GM21515 (cell line): ENCODE measurements around the gene CST8.

Source experiments
- ATAC-seq: cut with Tn5 transposase; IDR thresholded peaks from one replicate; pipeline ENCODE4 v1.9.1; 2021; ENCODE audit not compliant: unreplicated experiment

CST8 gene

DNA sequence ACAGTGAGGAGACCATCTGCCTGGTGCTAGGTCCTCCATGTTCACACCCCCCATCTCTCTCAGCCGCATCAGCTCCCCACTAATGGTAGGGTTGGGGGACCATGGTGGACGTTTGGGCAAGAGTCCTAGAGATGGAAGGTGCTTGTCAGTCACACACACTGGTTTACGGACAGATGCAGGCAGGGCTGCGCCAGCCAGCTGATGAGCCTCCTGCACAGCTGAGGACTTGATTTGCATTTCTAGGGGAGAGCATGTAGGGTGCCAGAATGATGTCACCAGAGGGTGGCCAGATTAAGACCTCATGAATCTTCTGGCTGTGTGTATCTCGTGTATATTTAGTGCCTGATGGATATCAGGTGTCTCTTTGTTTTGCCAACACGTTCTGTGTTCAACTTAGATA, 28.6 kb downstream of the CST8 start:
- ATAC-seq: no peak

DNA sequence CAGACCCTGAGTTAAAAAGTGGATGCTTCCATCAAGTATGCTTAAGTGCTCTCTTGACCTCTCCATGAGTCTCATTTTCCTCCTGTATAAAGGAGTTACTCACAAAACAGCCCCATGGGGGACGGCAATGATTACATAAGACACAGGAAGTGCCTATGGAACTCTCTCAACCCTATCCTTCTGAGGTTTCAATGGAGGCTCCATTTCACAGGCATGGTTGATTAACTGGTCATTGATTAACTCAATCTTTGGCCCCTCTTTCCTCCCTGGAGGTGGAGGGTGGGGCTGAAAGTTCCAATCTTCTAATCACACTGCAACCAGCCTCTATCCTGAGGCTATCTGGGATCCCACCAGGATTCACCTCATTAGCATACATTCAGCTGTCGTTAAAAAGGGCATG, 29.3 kb downstream of the CST8 start:
- no peak for ATAC-seq

DNA sequence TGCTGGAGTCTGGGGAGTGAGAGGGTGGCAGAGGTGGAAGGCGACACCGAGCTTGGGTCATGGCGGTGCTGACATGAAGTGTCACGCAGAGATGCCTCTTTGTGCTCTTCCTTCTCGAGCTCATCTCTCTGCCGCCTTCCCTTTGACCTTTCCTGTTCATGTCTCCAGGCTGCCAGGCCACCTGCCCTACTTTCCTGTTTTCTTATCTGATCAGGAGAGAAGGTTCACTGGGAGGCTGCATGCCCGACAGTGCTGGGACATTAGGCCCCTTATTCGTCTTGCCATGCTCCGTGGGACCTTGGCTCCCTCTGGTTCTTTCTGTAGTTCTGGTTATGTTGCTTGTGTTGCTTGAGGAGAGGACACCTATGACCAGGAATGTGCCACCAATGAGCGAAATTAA, 33.2 kb downstream of the CST8 start:
- no peak for ATAC-seq

DNA sequence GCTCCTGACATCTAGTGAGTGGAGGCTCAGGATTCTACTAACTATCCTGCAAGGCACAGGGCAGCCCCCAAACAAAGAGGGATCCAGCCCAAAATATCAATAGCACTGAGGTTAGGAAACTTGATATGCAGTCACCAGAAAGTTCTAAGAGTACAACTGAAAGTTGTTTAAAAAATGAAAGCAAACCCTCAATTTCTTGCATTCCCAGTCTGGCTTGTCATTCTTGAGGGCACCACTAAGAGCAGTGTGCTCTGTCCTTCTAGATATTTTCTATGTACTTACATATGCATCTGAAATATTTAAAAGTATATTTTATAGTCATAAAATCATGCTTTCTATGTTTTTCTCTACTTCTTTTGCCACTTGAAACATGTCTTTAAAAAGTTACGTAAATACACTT, 35.9 kb downstream of the CST8 start:
- ATAC-seq: no peak

DNA sequence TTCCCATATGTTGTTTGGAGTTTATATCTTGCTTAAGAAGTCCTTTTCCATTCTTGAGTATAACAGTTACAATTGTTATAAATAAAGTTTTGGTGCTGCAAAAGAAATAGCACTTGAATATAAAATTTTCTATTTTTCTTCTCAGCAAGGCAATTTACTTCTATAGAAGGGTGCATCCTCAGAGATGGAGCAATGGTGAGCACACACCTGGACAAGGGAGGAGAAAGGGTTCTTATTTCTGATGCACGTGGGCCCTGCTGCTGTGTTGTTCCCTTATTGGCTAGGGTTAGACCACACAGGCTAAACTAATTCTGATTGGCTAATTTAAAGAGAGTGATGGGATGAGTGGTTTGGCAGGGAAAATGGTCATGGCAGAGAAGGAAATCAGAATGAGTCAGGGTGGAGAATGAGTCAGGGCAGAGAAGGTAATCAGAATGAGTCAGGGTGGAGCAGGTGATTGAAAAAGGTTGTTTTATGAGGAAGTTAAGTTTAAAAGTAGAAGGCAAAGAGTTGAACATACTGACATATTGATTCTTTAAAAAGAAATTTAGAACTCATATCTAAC, 38.0 kb downstream of the CST8 start:
- no peak for ATAC-seq

DNA sequence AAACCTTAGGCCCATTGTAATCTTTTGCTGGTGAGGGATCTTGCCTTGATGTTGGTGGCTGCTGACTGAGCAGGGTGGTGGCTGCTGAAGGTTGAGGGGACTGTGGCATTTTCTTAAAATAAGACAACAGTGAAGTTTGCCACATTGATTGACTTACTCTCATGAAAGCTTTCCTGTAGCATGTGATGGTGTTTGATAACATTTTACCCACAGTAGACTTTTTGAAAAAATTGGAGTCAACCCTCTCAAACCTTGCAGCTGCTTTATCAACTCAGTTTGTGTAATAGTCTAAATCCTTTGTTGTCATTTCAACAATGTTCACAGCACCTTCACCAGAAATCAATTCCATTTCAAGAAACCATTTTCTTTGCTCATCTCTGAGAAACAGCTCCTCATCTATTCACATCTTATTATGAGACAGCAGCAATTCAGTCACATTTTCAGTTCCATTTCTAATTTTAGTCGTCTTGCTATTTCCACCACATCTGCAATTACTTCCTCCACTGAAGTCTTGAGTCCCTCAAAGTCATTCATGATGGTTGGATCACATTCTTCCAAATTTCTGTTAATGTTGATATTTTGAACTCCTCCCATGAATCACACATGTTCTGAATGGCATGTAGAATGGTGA, 40.1 kb downstream of the CST8 start:
- ATAC-seq: no peak

DNA sequence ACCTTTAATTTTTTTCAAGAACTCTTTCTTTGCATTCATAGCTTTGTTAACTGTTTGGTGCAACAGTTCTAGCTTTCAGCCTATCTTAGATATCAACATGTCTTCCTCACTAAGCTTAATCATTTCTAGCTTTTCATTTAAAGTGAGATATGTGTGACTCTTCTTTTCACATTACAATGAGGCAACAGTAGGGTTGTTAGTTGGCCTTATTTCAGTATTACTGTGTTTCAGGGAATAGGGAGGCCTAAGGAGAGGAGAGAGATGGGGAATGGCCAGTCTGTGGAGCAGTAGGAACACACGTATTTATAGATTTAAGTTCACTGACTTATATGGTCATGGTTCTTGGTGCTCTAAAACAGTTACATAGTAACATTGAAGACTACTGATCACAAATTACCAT, 41.6 kb downstream of the CST8 start:
- ATAC-seq: no peak

DNA sequence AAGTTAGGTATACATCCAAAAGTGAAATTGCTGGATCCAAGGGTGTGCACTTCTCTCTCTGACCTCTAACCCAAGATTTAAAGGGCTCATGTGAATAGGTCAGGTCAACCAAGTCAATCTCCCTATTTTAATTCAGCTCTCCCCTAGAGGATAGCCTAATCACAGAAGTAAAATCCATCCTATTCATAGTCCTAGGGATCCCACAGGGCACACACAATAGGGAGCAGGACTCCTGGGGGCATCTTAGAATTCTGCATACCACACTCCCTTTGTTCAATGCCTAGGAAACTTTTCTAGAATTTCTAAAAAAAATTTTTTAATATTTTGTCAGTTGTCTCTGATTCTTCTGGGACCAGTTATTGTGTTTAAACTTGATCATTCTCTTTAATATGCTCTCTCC, 42.2 kb downstream of the CST8 start:
- no peak for ATAC-seq

DNA sequence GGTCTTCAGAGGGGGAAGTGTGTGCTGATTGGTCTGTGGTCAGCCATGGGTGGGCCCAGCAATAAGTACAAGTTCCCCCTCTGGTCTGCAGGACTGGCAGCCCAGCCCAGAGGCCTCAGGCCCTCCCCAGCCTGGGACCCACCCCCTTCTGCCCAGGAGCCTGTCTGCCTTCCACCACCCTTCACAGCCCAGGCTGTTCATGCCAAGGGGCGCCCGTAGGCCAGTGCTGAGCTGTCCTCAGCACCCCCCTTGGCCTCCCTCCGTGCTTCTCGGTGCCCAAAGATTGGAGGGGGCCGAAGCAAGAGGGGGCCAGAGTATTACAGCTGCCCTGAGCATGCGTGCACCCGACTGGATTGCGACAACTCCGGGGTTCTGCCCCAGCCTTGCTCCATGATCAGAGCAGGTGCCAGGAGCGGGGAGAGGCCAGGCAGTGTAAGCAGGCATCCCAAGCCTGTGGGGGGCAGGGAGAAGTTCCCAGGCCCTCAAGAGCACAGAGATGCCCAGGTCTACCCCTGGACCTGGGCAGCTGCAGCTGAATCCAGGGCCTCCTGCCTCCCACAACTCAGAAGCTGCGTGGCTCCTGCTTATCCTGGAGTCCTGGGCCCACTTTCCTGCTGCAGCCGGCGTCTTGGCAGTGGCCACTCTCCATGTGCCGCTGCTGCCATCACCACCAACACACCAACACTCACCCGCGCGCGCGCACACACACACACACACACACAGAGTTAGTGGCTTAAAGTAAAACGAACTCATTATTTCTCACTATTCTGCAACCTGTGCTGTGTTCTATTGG, 44.1 kb downstream of the CST8 start:
- ATAC-seq: no peak

DNA sequence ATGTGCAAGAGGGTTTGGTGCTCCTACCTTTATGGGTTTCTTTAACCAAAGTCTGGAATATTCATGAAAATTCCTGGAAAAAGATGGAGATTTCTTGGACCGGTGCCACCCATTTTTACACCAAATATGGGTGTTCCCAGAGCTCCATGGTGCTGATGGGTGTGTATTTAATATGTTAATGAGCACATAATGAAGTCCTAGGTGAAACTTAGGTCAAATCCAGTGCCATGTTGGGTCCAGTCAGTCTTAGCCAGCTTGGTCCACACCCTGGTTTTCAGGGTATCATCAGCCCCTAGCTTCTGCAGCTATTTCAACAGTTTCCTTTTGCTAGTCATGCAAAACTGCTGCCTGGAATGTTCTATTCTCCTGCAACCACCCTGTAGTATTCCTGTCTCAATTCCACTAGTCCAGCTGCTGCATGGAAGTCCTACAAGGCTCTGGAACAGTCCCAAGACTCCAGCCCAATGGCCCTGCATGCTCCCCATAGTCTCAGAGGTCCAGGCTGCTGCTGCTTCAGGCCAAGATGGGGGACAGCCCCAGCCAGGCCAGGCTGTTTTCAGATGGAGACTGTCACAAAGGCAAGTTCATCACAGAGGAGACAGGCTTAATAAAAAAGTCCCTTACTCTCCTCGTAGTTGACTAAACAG, 45.5 kb downstream of the CST8 start:
- no peak for ATAC-seq

DNA sequence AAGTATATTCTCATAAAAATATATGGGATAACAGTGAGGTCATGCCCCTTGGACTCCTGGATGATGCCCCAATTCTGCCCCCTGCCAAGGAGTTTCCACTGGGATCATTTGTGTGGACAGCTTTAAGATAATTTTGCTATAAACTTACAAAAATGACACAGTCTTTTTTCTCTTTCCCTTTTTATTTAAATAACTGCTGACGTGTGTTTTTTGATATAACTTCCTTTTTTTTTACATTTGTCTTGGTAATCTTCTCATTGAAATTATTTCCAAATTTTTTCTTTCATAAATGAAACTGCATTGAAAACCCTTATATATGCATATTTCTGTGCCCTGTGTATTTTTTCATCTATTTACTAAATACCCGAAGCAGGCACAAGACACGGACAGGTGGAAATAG, 46.1 kb downstream of the CST8 start:
- ATAC-seq: no peak

DNA sequence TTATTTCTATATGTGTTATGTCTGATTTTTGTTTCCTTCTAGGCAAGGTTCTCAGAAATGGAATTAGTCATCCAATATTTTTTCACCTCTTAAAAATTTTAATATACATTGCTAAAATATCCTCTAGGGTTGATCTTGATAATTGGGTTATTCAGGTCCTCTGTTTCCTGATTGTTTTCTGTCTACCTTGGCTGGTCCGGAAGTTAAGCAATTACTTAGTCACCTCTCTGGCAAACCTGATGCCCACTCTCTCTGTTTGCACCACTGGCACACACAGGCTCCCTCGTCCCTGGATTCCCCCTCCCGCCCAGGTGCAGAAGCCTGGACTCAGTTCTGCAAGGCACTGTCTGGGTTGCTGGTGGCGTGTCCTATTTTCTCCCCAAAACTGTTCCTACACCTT, 49.7 kb downstream of the CST8 start:
- ATAC-seq: no peak

DNA sequence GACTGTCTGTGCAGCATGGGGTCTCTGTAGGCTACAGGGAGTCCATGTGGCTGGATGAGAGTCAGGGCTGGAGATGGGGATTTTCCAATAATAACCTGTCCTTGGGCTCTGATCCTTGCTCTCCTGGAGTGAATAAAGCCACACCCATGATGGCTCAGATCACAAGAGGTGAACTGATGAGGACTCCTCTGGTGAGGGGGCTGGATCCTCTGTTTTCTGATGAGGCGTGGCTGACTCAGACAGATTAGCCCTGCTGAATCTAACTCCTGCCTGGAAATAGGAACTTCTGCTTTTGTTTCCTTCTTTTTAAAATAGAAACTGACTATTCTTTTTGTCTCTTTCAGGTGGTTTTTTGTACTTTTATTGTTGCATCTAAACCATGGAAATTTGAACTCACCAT, 50.4 kb downstream of the CST8 start:
- no peak for ATAC-seq

DNA sequence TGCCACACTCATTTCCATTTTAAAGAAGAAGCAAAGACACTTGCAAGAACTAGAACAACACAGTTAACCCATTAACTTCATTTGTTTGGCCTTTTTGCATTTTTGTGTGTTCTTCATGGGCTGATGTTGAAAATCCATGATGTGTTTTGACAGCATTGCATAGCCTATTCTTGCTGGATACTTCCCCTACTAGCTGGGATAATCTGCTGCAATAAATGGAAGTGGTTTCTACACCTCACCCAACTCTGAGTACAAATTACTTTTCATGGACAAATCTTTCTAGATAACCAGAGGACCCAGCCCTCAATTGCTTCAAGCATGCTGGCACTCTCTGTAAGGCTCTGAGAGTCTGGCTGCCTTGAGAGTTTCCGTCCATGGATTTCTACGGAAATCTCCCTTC, 50.9 kb downstream of the CST8 start:
- no peak for ATAC-seq

DNA sequence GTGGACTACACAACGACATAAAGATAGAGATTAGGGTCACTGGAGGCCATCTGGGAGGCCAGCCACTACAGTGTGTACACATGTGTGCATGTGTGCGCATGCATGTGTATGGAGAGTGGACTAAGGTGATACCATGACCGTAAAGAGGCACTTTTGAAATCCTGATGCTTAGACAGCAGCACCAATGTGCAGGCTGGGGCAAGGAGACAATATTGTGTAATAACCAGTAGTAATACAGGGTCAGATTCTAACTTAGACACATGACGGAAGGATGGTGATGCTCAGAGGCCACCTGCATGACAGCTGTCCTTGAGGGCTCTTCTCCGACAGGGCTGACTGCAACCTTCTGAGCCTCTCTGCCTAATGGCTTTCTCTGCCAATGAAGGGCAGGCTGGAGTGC, 51.9 kb downstream of the CST8 start:
- no peak for ATAC-seq

DNA sequence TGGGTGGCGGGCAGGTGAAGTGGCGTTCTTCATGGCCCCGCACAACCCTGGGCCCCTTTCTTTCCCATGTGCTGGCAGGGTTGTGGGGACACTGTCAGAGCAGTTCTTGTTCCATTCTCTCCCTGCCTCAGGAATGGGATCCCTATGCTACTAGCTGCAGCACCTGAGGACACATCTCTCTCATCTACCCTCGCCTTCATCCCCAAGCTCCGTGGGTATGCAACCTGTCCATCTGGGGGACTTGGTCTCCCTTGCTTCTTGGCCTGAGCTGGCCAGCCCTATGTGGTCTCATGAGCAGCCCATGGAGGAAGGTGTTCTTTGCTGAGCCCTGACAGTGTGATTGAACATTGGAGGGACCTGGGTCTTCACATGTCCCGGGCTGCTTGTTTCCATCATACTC, 53.2 kb downstream of the CST8 start:
- no peak for ATAC-seq
